Epithelial cell of esophagus (primary cell): ENCODE measurements around the gene SUMO4.

Experiments
- DNase-seq: peaks from one replicate; pipeline ENCODE4 v3.0.0; 2010; ENCODE audit warnings: low read depth
- H3K4me3 ChIP-seq: 2 replicates; pipeline ENCODE4 v1.5.1; 2011; ENCODE audit warnings: mild to moderate bottlenecking, low read length, control low read depth
- CTCF ChIP-seq: IDR thresholded peaks from 2 replicates; pipeline ENCODE4 v1.5.1; 2011; ENCODE audit warnings: low read depth, mild to moderate bottlenecking, low read length, control low read depth, inconsistent platforms; ENCODE audit not compliant: insufficient read depth; ENCODE audit errors: missing control alignments

Gene SUMO4

GRCh38 chr6:149363154-149363553, 36.9 kb upstream of the SUMO4 start:
- H3K4me3 ChIP-seq = no peak overlapping the region
- no peak for TF ChIP-seq CTCF
- peak; percentile 84 for DNase-seq

GRCh38 chr6:149364557-149364956, 35.5 kb upstream of the SUMO4 start:
- H3K4me3 ChIP-seq = no peak overlapping the region
- TF ChIP-seq CTCF = no peak
- DNase-seq = no peak

DNA sequence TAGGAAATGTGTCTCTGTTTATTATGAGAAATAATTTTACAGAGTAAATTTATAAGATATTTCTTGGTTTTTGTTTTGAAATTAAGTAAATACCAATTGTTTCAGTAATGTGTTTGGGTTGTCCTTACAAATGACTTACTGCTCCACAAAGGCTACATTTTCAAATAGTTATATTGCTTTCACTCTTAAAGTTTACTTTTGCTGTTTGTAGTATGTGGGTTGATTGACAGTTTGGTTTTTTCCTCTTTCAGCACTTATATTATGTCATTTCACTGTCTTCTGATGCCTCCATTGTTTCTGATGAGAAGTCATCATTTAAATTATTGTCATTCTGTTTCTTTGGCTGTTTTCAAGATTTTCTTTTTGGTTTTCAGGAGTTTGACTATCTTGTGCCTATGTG, 34.9 kb upstream of the SUMO4 start:
- DNase-seq = no peak
- TF ChIP-seq CTCF = no peak

DNA sequence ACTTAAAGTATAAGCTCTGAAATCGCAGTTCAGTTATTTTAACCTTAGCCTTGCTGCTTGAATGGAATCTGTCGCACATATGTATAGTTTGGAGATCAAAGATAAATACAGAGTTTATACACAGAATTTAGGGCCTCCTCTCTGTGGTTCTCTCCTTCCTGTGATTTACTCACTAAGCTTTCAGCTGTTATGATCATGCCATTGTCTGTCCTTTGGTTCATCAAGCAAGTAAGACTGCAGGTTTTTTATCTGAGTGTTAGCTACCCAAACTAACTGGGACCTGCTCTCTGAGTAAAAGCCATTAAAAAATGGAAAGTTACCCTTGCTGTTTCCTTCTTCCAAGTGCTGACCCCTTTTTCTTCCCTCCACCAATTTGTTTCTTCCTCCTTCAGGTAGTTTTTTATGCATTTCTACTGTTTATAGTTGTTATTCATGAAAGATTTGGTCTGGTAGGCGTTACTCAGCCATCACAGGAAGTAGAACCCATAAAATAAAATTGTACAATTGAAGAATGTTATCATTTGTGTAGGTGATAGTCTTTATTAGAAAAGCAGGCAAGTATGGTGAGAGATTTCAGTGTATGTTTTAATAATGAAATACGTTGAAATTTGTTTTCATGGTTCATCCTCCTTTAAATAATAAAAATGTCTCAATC, 33.7 kb upstream of the SUMO4 start:
- DNase-seq = no peak
- no peak for TF ChIP-seq CTCF
- no peak overlapping the region for H3K4me3 ChIP-seq

More for the DNA sequence above, 34.9 kb upstream of the SUMO4 start:
- no peak overlapping the region for H3K4me3 ChIP-seq

GRCh38 chr6:149368065-149368464, 32.0 kb upstream of the SUMO4 start:
- TF ChIP-seq CTCF = no peak
- no peak overlapping the region for H3K4me3 ChIP-seq
- no peak for DNase-seq

DNA sequence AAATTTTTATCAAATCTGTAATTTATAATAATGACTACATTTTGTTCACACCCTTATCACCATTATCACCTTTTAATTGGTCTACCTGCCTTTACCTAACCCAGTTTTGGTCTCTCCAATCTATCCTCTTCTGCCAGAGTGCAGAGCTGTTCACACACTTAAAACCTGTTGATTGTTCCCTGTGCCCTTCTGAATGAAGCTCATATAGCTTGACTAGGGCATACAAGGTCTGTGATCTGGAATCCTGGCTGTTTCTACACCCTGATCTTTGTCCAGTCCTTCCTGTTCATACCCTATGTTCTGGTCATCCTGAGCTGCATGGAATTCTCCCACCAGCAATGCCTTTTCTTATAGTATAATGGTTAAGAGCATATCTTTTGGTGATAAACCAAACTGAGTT, 28.9 kb upstream of the SUMO4 start:
- DNase-seq = no peak
- TF ChIP-seq CTCF = no peak
- H3K4me3 ChIP-seq = no peak overlapping the region

GRCh38 chr6:149372062-149372461, 28.0 kb upstream of the SUMO4 start:
- DNase-seq = no peak
- no peak for TF ChIP-seq CTCF
- no peak overlapping the region for H3K4me3 ChIP-seq
